ENCODE results near the gene LIMD2.
A peak's percentile ranks its signal among the peaks of the same experiment; 100 is the strongest.

Gene LIMD2

DNA sequence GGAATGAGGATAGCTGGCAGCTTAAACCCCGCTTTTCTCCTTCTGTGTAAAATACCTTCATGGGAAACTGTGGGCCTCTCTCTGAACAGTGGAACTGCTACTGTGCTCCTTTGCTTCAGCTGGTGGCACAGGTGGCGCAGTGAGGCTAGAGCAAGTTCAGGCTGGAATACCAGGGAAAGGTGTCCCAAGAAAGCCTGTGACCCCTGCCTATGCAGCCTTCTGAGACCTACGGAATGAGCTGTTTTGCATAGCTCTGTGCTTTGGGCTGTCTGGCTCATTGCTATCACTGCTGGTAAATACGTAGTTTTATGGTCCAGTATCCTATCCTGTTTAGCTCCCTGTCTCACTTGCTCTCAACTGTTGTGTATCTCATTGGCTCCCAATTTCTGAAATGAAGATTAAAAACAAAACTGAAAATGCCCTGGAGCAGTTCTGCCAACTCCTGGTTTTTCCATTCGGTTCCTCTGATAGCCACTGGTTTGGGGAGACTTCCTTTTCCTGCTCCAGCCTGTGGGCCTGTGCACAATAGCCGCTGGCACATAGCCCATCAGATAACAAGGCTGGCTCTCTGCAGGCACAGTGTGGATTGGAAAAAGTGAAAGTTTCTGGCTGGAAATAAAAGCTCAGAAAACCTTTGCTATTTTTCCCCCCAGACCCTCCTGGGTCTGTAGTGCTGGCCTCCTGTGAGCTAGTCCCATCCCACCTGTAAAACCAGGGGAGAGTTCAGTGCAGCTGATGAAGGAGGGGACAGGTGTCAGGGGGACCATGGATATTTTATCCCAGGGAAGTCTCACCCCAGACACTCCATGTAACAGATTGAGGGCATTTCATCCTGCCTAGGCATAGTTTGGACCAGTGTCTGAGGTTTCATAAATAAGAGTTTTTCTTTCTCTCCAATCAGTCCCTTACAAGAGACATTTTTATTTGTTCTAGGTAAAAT lies 24.0 kb downstream of the LIMD2 start:
- DNase-seq (ENCODE audit: low spot score): no peak
- in situ Hi-C loops (cut with MboI; ENCODE audit: low sequenced_read_pairs, unreplicated experiment): no loop called here
- TF ChIP-seq, protein P1, sequence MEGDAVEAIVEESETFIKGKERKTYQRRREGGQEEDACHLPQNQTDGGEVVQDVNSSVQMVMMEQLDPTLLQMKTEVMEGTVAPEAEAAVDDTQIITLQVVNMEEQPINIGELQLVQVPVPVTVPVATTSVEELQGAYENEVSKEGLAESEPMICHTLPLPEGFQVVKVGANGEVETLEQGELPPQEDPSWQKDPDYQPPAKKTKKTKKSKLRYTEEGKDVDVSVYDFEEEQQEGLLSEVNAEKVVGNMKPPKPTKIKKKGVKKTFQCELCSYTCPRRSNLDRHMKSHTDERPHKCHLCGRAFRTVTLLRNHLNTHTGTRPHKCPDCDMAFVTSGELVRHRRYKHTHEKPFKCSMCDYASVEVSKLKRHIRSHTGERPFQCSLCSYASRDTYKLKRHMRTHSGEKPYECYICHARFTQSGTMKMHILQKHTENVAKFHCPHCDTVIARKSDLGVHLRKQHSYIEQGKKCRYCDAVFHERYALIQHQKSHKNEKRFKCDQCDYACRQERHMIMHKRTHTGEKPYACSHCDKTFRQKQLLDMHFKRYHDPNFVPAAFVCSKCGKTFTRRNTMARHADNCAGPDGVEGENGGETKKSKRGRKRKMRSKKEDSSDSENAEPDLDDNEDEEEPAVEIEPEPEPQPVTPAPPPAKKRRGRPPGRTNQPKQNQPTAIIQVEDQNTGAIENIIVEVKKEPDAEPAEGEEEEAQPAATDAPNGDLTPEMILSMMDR (IDR thresholded peaks at IDR 0.05; ENCODE audit: borderline replicate concordance, control extremely low read depth, extremely low read depth, insufficient read depth, missing control alignments): no peak

DNA sequence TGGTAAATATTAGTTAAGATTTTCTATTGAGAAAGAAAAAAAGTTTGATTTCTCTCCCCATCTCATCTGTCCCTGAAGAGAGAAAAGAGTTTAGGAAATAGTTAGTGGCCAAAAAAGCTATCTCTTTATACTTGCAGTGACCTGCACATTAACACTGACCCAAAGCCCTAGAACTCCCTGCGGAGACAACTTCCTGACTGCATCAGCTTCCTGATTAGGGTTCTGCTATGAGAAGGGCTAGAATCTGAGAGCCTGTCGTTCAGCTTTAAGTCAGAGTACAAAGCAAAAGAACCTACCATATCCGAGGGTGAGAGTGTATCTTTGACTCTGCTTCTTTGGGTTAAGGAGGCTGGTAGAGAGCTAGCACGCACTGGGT lies 24.7 kb downstream of the LIMD2 start:
- TF ChIP-seq, protein P1 (IDR thresholded peaks at IDR 0.05; ENCODE audit: borderline replicate concordance, control extremely low read depth, extremely low read depth, insufficient read depth, missing control alignments): no peak
- in situ Hi-C loops (cut with MboI; ENCODE audit: low sequenced_read_pairs, unreplicated experiment): no loop called here
- DNase-seq (ENCODE audit: low spot score): no peak

- DNase-seq (ENCODE audit: low spot score): no peak
- TF ChIP-seq, protein P1 (IDR thresholded peaks at IDR 0.05; ENCODE audit: borderline replicate concordance, control extremely low read depth, extremely low read depth, insufficient read depth, missing control alignments): no peak
- in situ Hi-C loops (cut with MboI; ENCODE audit: low sequenced_read_pairs, unreplicated experiment): no loop called here
Measured at GRCh38 chr17:63672856-63673255, 27.1 kb downstream of the LIMD2 start.

GRCh38 chr17:63665527-63666214 lies 34.3 kb downstream of the LIMD2 start:
- peak; percentile 53 for DNase-seq (ENCODE audit: low spot score)
- in situ Hi-C loops (cut with MboI; ENCODE audit: low sequenced_read_pairs, unreplicated experiment): no loop called here
- TF ChIP-seq, protein P1 (IDR thresholded peaks at IDR 0.05; ENCODE audit: borderline replicate concordance, control extremely low read depth, extremely low read depth, insufficient read depth, missing control alignments): no peak

- TF ChIP-seq, protein P1 (IDR thresholded peaks at IDR 0.05; ENCODE audit: borderline replicate concordance, control extremely low read depth, extremely low read depth, insufficient read depth, missing control alignments): no peak
- in situ Hi-C loops (cut with MboI; ENCODE audit: low sequenced_read_pairs, unreplicated experiment): no loop called here
- DNase-seq (ENCODE audit: low spot score): no peak
Measured at GRCh38 chr17:63659850-63660249, 40.1 kb downstream of the LIMD2 start.

GRCh38 chr17:63658366-63658765 lies 41.6 kb downstream of the LIMD2 start:
- in situ Hi-C loops (cut with MboI; ENCODE audit: low sequenced_read_pairs, unreplicated experiment): no loop called here
- no peak for DNase-seq (ENCODE audit: low spot score)
- TF ChIP-seq, protein P1 (IDR thresholded peaks at IDR 0.05; ENCODE audit: borderline replicate concordance, control extremely low read depth, extremely low read depth, insufficient read depth, missing control alignments): no peak
